Muscle layer of colon (tissue), 2 donors: ENCODE results near the gene MAML3.

Source experiments
- H3K27ac ChIP-seq: one replicate; pipeline ENCODE4 v1.7.0; 2013; ENCODE audit warnings: low read depth, mild to moderate bottlenecking, low read length, moderate library complexity
- H3K27me3 ChIP-seq, 2 donors: one replicate each; pipeline ENCODE4 v1.7.0; 2013; ENCODE audit warnings: low read length in 2 of 2, mild to moderate bottlenecking in 2 of 2; ENCODE audit not compliant: insufficient read depth in 2 of 2, control insufficient read depth in 1 of 2
- H3K36me3 ChIP-seq: one replicate; pipeline ENCODE4 v1.7.0; 2013; ENCODE audit warnings: mild to moderate bottlenecking, low read length; ENCODE audit not compliant: insufficient read depth
- H3K4me1 ChIP-seq: one replicate; pipeline ENCODE4 v1.7.0; 2013; ENCODE audit warnings: mild to moderate bottlenecking, low read length; ENCODE audit not compliant: insufficient read depth
- H3K4me3 ChIP-seq, 2 donors: one replicate each; pipeline ENCODE4 v1.7.0; 2013; ENCODE audit warnings: low read length in 2 of 2, low read depth in 1 of 2, mild to moderate bottlenecking in 1 of 2, moderate library complexity in 1 of 2
- H3K9ac ChIP-seq: one replicate; pipeline ENCODE4 v1.7.0; 2013; ENCODE audit warnings: low read length
- H3K9me3 ChIP-seq: one replicate; pipeline ENCODE4 v1.7.0; 2013; ENCODE audit warnings: mild to moderate bottlenecking, low read length
- donor health status: abdominal sarcoma.
- donor health status: Adenocarcinoma of cecum.

The MAML3 gene

DNA sequence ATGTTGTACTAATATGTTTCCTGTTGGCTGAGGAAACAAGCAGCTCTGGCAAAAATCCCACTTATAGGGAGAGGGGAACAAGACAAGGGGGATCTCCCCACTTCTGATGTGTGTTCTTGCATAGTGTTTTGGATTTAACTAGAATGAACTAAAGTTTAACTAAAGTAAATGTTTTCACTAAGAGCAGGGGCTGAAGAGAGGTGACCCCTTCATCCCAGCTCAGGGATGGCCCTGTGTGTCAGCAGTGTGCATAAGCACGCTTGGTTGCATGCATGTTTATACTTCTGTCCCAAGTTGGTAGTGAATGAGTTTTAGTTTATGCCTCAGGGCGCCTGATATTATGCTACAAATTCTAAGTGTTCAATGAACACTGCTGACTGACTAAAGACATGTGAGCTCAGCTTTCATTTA is 319.0 kb downstream of the MAML3 start:
- no peaks in the 10 kb centered on the region for H3K27me3 ChIP-seq
- H3K9ac ChIP-seq: no peak overlapping the region
- no peaks in the 10 kb centered on the region for H3K4me1 ChIP-seq
- H3K4me3 ChIP-seq: no peak overlapping the region
- no peaks in the 10 kb centered on the region for H3K36me3 ChIP-seq
- H3K9me3 ChIP-seq: no peaks in the 10 kb centered on the region
- H3K27ac ChIP-seq: no peak overlapping the region

DNA sequence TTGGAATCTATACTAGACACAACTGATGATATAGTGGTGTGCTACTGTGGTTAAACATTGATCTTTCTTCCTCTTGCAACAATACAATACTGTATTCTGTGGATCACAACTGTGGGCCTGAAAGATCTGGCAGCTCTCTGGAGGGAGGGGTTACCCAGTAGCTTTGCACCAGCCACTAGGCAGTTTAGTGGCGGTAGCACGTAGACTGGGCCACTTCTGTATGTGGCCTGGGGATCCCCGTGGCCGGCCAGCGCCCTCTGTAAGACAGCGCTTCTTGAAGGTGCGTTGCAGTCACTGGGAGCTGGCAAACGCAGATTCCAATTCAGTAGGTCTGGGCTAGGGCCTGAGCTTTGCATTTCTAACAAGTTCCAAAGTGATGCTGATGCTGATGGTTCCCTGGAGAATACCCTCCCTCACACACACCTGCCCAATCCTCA is 319.7 kb downstream of the MAML3 start:
- no peak overlapping the region for H3K4me3 ChIP-seq
- H3K36me3 ChIP-seq: no peaks in the 10 kb centered on the region
- no peak overlapping the region for H3K9ac ChIP-seq
- no peaks in the 10 kb centered on the region for H3K27me3 ChIP-seq
- no peak overlapping the region for H3K27ac ChIP-seq
- no peaks in the 10 kb centered on the region for H3K4me1 ChIP-seq
- H3K9me3 ChIP-seq: no peaks in the 10 kb centered on the region

DNA sequence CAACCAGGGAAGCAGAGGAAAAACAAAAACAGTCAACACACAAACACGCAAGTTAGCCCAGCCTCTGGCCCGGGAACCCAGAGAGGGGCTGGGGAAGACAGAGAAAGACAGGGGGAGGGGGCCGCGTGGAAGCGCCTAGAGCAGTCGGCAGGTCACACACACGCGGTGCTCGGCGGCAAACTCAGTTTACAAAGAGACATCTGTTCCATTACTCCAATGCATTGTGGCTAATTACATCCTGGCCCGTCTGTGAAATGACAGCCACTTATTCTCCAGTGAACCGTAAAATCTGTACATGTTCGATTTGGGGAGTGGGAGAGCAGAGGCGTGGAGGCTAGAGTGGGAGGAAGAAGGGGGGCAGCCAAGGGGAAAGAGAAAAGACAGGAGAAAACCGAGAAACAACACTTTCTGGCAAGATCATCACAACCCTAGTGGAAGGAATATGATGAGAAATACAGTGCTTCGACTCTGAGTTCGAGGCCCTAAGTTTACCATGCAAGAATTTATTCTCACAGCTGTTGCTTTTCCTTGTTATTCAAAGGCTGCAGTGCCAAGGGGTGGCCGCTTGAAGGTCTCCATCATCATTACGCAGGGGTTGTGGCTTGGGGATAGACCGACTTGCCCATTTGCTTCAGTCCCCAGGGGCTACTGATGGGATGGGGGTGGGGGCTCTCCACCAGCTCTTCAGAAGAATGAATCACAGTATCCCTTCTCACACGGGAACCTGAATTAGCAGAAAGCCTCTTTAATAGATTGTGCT is 320.7 kb downstream of the MAML3 start:
- H3K9ac ChIP-seq: no peak overlapping the region
- no peaks in the 10 kb centered on the region for H3K36me3 ChIP-seq

DNA sequence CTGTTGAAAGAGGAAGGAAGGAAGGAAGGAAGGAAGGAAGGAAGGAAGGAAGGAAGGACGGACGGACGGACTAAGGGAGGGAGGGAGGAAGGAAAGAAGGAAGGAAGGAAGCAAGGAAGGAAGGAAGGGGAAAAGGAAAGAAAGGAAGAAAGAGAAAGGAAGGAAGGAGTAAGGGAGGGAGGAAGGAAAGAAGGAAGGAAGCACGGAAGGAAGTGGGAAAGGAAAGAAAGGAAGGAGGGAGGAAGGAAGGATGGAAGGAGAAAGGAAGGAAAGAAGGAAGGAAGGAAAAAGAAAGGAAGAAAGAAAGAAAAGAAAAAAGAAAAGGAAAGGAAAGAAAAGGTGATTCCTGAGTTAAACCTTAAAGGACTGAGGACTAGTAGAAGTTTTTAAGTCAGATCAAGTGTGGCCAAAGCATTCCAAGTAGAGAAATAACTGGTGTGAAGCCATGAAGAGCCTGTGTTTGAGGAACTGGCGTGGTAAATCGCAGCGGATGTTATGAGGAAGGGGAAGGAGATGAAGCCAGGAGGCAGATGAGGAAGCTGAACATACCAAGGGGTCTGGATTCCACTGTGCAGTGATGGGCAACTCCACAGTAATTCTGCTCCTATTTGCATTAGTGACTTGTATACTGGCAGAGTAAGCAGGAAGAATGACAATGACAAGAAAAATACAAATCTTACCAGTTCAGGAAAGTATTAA is 324.9 kb downstream of the MAML3 start:
- Histone ChIP-seq H3K27ac (no peak overlapping the region), H3K9ac (no peak overlapping the region), H3K4me3 (no peak overlapping the region), H3K9me3 (no peaks in the 10 kb centered on the region), H3K27me3 (no peaks in the 10 kb centered on the region), H3K4me1 (no peaks in the 10 kb centered on the region), H3K36me3 (no peaks in the 10 kb centered on the region)

More for the DNA sequence above, 320.7 kb downstream of the MAML3 start:
- Histone ChIP-seq H3K27ac (no peak overlapping the region), H3K4me3 (no peak overlapping the region), H3K27me3 (no peaks in the 10 kb centered on the region), H3K4me1 (no peaks in the 10 kb centered on the region), H3K9me3 (no peaks in the 10 kb centered on the region)

DNA sequence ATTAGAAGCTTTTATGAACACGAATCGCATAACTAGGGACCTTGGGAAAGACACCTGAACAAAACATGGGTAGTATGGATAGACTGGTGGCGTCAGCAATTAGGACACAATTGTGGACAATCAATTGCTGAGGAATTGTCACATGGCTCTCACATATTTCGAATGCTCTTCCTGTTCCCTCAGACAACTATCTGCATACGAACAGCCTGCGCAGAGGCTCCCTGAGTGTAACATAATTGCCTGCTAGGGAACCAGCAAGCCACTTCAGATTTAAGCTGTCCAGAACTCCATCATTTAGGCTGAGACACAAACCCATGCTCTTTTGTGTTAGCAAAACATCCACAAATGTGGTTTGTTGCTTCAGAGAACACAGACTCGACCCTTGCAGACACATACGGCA is 327.6 kb downstream of the MAML3 start:
- H3K4me1 ChIP-seq: no peaks in the 10 kb centered on the region
- no peaks in the 10 kb centered on the region for H3K9me3 ChIP-seq
- no peak overlapping the region for H3K27ac ChIP-seq
- no peaks in the 10 kb centered on the region for H3K36me3 ChIP-seq
- H3K27me3 ChIP-seq: no peaks in the 10 kb centered on the region
- no peak overlapping the region for H3K4me3 ChIP-seq
- no peak overlapping the region for H3K9ac ChIP-seq

DNA sequence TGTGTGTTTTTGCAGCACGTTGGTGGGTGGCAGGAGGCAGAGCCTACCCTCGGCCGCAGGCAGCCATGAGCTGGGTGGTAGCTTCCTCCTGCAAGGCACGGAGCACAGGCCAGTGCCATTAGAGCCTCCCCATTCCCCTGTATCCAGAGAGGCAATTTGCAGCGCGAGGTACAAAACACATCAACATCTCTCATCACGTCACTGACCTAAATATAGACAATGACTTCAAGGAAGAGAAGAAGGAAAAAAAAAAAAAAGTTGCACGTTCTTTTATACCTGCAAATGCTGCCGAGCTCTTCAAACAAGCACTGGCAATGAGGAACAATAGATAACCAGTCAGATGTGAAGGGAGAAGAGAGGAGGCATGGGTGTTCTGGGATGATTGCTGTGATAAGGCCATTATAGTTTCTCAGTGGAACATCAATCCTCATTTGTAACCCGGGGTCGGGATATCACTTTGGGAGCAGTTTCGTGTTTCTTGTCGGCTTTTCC is 328.4 kb downstream of the MAML3 start:
- Histone ChIP-seq H3K36me3 (no peaks in the 10 kb centered on the region), H3K4me3 (no peak overlapping the region), H3K9ac (no peak overlapping the region), H3K27ac (no peak overlapping the region), H3K27me3 (no peaks in the 10 kb centered on the region), H3K9me3 (no peaks in the 10 kb centered on the region), H3K4me1 (no peaks in the 10 kb centered on the region)

DNA sequence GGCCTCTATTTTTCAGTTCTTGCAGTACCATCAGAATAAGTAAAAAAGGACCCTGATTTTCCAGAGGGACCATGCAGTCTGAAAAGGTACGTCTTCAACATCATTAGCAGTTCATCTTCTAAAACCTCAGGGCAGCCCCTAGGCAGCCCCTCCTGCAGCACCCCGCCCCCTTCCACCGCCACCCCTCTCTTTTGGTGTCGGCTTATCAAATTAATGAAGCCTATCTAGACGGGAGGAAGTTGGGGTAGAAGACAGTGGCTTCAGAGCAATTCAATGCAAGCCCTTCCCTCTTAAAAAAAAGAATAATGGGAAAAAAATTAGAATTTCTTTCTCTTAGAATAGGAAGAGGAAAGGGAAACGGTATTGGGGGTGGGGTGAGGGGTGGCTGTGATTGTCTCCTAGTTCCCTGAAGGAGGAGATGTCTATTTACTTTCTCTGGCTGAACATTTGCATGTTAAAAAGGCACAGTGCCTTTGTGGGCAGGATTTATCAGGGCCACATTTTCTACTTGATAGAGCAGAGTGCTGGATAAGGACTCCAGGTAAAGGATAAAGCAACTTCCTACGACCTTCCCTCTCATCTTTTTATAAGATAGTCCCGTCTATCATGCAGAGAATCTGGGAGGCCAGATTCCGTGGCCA is 329.0 kb downstream of the MAML3 start:
- no peak overlapping the region for H3K9ac ChIP-seq
- H3K9me3 ChIP-seq: no peaks in the 10 kb centered on the region
- H3K27ac ChIP-seq: no peak overlapping the region
- no peaks in the 10 kb centered on the region for H3K27me3 ChIP-seq
- H3K36me3 ChIP-seq: no peaks in the 10 kb centered on the region
- no peak overlapping the region for H3K4me3 ChIP-seq
- no peaks in the 10 kb centered on the region for H3K4me1 ChIP-seq

DNA sequence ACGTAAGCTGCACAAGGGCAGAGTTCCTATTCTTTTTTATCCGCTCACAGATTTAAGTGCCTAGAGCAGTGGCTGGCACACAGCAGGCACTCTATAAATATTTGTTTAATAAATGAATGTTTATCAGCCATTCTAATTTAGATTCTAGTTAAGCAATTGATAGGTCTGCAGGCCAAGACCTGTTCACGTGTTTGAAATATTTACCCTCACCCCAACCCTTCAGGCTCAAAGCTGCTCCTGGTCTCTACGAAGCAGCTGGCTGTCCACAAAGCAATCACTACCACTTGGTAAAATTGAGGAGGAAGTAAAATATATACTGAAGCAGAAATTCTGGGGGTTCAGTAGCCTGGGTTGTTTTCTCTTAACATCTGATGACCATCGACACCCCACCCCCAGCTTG is 330.2 kb downstream of the MAML3 start:
- Histone ChIP-seq H3K4me1 (no peaks in the 10 kb centered on the region), H3K27me3 (no peaks in the 10 kb centered on the region), H3K36me3 (no peaks in the 10 kb centered on the region), H3K27ac (no peak overlapping the region), H3K9ac (no peak overlapping the region), H3K4me3 (no peak overlapping the region), H3K9me3 (no peaks in the 10 kb centered on the region)

DNA sequence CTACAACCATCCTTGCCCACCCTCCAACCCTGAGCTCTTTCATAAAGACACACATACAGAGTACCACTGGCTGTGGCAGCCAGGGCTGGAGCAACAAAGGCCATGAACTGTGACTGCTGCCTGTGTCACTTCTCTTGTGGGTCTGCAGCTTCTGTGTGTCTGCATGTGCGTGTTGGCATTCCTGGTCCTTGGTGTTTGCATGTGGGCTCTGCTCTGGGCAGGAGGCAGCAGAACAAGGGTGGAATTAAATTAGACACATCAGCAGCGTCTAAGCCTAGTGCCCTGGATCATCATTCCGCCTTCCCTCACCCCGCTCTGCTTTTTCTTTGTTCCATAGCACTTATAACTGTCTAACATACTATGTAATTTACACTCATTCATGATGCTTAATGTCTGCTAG is 330.6 kb downstream of the MAML3 start:
- Histone ChIP-seq H3K9ac (no peak overlapping the region), H3K4me3 (no peak overlapping the region), H3K4me1 (no peaks in the 10 kb centered on the region), H3K9me3 (no peaks in the 10 kb centered on the region), H3K27me3 (no peaks in the 10 kb centered on the region), H3K27ac (no peak overlapping the region), H3K36me3 (no peaks in the 10 kb centered on the region)

DNA sequence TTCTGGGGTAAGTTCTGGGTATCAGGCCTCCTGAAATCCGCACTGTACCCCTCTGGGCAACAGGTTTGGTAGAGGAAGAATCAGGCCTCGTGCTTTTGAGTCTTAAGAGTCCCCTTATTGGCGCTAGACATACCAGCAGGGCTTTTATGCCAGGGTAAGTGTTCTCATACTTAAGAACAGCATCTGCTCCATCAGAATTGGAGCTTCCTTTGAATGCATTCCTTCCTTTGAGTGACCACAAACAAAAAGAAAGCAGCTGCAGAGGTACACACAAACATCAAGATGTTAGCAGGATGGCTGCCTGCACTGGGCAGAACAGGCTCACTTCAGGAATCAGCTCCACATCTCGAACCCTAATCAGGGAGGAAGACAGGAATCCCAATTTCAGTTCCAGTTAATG is 331.6 kb downstream of the MAML3 start:
- Histone ChIP-seq H3K36me3 (no peaks in the 10 kb centered on the region), H3K27me3 (no peaks in the 10 kb centered on the region), H3K9ac (no peak overlapping the region), H3K9me3 (no peaks in the 10 kb centered on the region), H3K4me3 (no peak overlapping the region), H3K4me1 (no peaks in the 10 kb centered on the region), H3K27ac (no peak overlapping the region)

DNA sequence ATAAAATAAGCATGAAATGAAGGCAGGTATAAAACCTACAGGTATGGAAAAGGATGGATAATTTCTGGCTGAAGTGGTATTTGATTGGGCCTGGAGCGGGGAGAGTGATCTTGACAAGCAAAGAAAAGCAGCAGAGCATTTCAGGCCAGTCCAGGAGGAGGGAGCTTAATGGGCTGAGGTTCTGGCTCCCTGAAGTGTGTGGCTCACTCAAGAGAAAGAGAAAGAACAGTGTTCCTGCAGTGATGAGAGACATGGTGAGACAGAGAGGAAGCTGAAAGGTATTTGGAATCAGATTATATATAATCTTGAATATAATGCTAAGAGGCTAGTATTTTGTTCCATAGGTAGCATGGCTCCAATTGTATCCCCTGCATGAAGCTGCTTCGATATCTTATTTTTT is 334.9 kb downstream of the MAML3 start:
- Histone ChIP-seq H3K27ac (no peak overlapping the region), H3K9me3 (no peaks in the 10 kb centered on the region), H3K9ac (no peak overlapping the region), H3K27me3 (no peaks in the 10 kb centered on the region), H3K4me3 (no peak overlapping the region), H3K36me3 (no peaks in the 10 kb centered on the region), H3K4me1 (peaks cover 17% of the 10 kb centered on the region)
